Adipocyte (in vitro differentiated cells): ENCODE measurements around the gene RPAIN.

ENCODE experiments used
- DNase-seq: peaks from one replicate; pipeline ENCODE4 v3.0.0-alpha.2; 2015; ENCODE audit warnings: low read depth
- H3K27me3 ChIP-seq: replicated peaks from 2 replicates; pipeline ENCODE4 v1.7.0; 2013; ENCODE audit warnings: mild to moderate bottlenecking, low read length, moderate library complexity; ENCODE audit not compliant: control insufficient read depth, insufficient read depth
- H3K36me3 ChIP-seq: 2 replicates; pipeline ENCODE4 v1.7.0; 2013; ENCODE audit warnings: low read length, mild to moderate bottlenecking, moderate library complexity; ENCODE audit not compliant: control insufficient read depth, insufficient read depth, severe bottlenecking
- H3K4me1 ChIP-seq: 2 replicates; pipeline ENCODE4 v1.7.0; 2013; ENCODE audit warnings: mild to moderate bottlenecking, low read length, moderate library complexity; ENCODE audit not compliant: control insufficient read depth, insufficient read depth
- H3K4me3 ChIP-seq: 2 replicates; pipeline ENCODE4 v1.7.0; 2013; ENCODE audit warnings: mild to moderate bottlenecking, low read length, moderate library complexity
- H3K9ac ChIP-seq: 2 replicates; pipeline ENCODE4 v1.7.0; 2013; ENCODE audit warnings: mild to moderate bottlenecking, low read length, moderate library complexity
- H3K9me3 ChIP-seq: 2 replicates; pipeline ENCODE4 v1.7.0; 2013; ENCODE audit warnings: mild to moderate bottlenecking, low read length, moderate library complexity; ENCODE audit not compliant: control insufficient read depth

Gene RPAIN

GRCh38 chr17:5466295-5466694 is 46.3 kb downstream of the RPAIN start:
- H3K9me3 ChIP-seq = no peaks in the 10 kb centered on the region
- H3K9ac ChIP-seq = no peak overlapping the region
- DNase-seq = no peak
- H3K4me3 ChIP-seq = peak overlapping the region; percentile 95
- no peaks in the 10 kb centered on the region for H3K27me3 ChIP-seq
- peaks cover 5% of the 10 kb centered on the region for H3K36me3 ChIP-seq
- H3K4me1 ChIP-seq = peaks cover 9% of the 10 kb centered on the region

GRCh38 chr17:5467416-5467815 is 47.4 kb downstream of the RPAIN start:
- Histone ChIP-seq H3K9me3 (no peaks in the 10 kb centered on the region), H3K4me3 (peak overlapping the region; percentile 95), H3K4me1 (peaks cover 12% of the 10 kb centered on the region), H3K9ac (peak overlapping the region; percentile 92), H3K27me3 (no peaks in the 10 kb centered on the region), H3K36me3 (peaks cover 13% of the 10 kb centered on the region)
- DNase-seq = no peak

GRCh38 chr17:5468075-5468473 is 48.1 kb downstream of the RPAIN start:
- Histone ChIP-seq H3K4me3 (peak overlapping the region; percentile 95), H3K36me3 (peaks cover 16% of the 10 kb centered on the region), H3K27me3 (no peaks in the 10 kb centered on the region), H3K9me3 (no peaks in the 10 kb centered on the region), H3K9ac (peak overlapping the region; percentile 92), H3K4me1 (peaks cover 17% of the 10 kb centered on the region)
- DNase-seq = no peak

GRCh38 chr17:5472511-5472910 is 52.5 kb downstream of the RPAIN start:
- Histone ChIP-seq H3K36me3 (peaks cover 52% of the 10 kb centered on the region), H3K9ac (no peak overlapping the region)
- DNase-seq = no peak

GRCh38 chr17:5473906-5474305 is 53.9 kb downstream of the RPAIN start:
- Histone ChIP-seq H3K9me3 (peaks cover 6% of the 10 kb centered on the region), H3K4me3 (no peak overlapping the region), H3K36me3 (peaks cover 66% of the 10 kb centered on the region), H3K27me3 (no peaks in the 10 kb centered on the region), H3K9ac (no peak overlapping the region), H3K4me1 (peaks cover 14% of the 10 kb centered on the region)
- DNase-seq = no peak

More at GRCh38 chr17:5472511-5472910, 52.5 kb downstream of the RPAIN start:
- Histone ChIP-seq H3K27me3 (no peaks in the 10 kb centered on the region), H3K4me1 (peaks cover 14% of the 10 kb centered on the region), H3K4me3 (no peak overlapping the region), H3K9me3 (no peaks in the 10 kb centered on the region)

- Histone ChIP-seq H3K4me1 (peaks cover 8% of the 10 kb centered on the region), H3K4me3 (no peak overlapping the region), H3K27me3 (no peaks in the 10 kb centered on the region), H3K9me3 (peaks cover 6% of the 10 kb centered on the region), H3K9ac (no peak overlapping the region), H3K36me3 (peaks cover 89% of the 10 kb centered on the region)
- no peak for DNase-seq
Observed at GRCh38 chr17:5478992-5479391, 59.0 kb downstream of the RPAIN start.

- peaks cover 75% of the 10 kb centered on the region for H3K36me3 ChIP-seq
- H3K9me3 ChIP-seq = peaks cover 6% of the 10 kb centered on the region
- no peak for DNase-seq
- H3K4me1 ChIP-seq = peaks cover 8% of the 10 kb centered on the region
- H3K4me3 ChIP-seq = no peak overlapping the region
- no peaks in the 10 kb centered on the region for H3K27me3 ChIP-seq
- H3K9ac ChIP-seq = no peak overlapping the region
Observed at GRCh38 chr17:5480962-5481361, 61.0 kb downstream of the RPAIN start.

GRCh38 chr17:5481451-5481850 is 61.5 kb downstream of the RPAIN start:
- H3K4me3 ChIP-seq = no peak overlapping the region
- peaks cover 6% of the 10 kb centered on the region for H3K9me3 ChIP-seq
- H3K9ac ChIP-seq = no peak overlapping the region
- DNase-seq = no peak
- H3K27me3 ChIP-seq = no peaks in the 10 kb centered on the region
- peaks cover 8% of the 10 kb centered on the region for H3K4me1 ChIP-seq
- peaks cover 73% of the 10 kb centered on the region for H3K36me3 ChIP-seq
